ENCODE data around the gene PLA2G3.

DNA sequence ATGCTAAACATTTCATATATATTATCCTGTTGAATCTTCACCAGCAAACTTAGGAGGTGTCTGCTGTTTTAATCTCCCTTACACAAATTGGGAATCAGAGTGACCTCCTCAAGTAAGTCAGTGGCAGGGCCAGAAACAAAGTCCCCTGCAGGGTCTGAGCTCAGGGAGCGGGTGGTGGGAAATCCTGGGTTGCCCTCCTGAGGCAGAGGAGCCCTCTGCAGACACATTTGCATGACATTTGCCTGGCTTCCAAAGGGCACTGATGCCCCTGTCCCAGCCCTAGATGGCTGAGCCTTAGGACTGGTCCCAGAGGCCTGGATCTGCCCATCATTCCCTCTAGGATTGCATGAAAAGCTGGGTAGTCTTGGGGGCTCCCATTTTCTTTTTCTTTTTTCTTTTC, 19.7 kb downstream of the PLA2G3 start:
- TF ChIP-seq, protein P1, sequence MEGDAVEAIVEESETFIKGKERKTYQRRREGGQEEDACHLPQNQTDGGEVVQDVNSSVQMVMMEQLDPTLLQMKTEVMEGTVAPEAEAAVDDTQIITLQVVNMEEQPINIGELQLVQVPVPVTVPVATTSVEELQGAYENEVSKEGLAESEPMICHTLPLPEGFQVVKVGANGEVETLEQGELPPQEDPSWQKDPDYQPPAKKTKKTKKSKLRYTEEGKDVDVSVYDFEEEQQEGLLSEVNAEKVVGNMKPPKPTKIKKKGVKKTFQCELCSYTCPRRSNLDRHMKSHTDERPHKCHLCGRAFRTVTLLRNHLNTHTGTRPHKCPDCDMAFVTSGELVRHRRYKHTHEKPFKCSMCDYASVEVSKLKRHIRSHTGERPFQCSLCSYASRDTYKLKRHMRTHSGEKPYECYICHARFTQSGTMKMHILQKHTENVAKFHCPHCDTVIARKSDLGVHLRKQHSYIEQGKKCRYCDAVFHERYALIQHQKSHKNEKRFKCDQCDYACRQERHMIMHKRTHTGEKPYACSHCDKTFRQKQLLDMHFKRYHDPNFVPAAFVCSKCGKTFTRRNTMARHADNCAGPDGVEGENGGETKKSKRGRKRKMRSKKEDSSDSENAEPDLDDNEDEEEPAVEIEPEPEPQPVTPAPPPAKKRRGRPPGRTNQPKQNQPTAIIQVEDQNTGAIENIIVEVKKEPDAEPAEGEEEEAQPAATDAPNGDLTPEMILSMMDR (IDR thresholded peaks at IDR 0.05) = no peak
- no peak for TF ChIP-seq POLR2A (IDR thresholded peaks at IDR 0.05)
